ENCODE measurements around the gene RIPOR3.
"Not testable (repeated sequence)": the region's sequence is repeated elsewhere in the genome, so short reads cannot be mapped to it uniquely, and the experiment has no call there.

The RIPOR3 gene

GRCh38 chr20:50679753-50680104 lies 11.6 kb downstream of the RIPOR3 start:
- no peak for DNase-seq

- DNase-seq = no peak
Observed at GRCh38 chr20:50678169-50678898, 13.0 kb downstream of the RIPOR3 start.

GRCh38 chr20:50676858-50677257 lies 14.5 kb downstream of the RIPOR3 start:
- no peak for DNase-seq

- DNase-seq = not testable (repeated sequence)
Observed at GRCh38 chr20:50676377-50676731, 15.0 kb downstream of the RIPOR3 start.

GRCh38 chr20:50675671-50676376 lies 15.5 kb downstream of the RIPOR3 start:
- no peak for DNase-seq

- DNase-seq = no peak
Observed at GRCh38 chr20:50674138-50674825, 17.1 kb downstream of the RIPOR3 start.

GRCh38 chr20:50673466-50674137 lies 17.7 kb downstream of the RIPOR3 start:
- no peak for DNase-seq

GRCh38 chr20:50673146-50673465 lies 18.2 kb downstream of the RIPOR3 start:
- no peak for DNase-seq

GRCh38 chr20:50672400-50673145 lies 18.8 kb downstream of the RIPOR3 start:
- DNase-seq = no peak

- no peak for DNase-seq
Observed at GRCh38 chr20:50671626-50672025, 19.7 kb downstream of the RIPOR3 start.

GRCh38 chr20:50671010-50671409 lies 20.3 kb downstream of the RIPOR3 start:
- DNase-seq = not testable (repeated sequence)

GRCh38 chr20:50670126-50670862 lies 21.0 kb downstream of the RIPOR3 start:
- DNase-seq = no peak

GRCh38 chr20:50668798-50669197 lies 22.5 kb downstream of the RIPOR3 start:
- DNase-seq = no peak

GRCh38 chr20:50668326-50668725 lies 23.0 kb downstream of the RIPOR3 start:
- DNase-seq = no peak

- DNase-seq = no peak
Observed at GRCh38 chr20:50666709-50667298, 24.5 kb downstream of the RIPOR3 start.

GRCh38 chr20:50664254-50664653 lies 27.1 kb downstream of the RIPOR3 start:
- no peak for DNase-seq

- no peak for DNase-seq
Observed at GRCh38 chr20:50663095-50663821, 28.1 kb downstream of the RIPOR3 start.

GRCh38 chr20:50659975-50660670 lies 31.2 kb downstream of the RIPOR3 start:
- DNase-seq = no peak

- DNase-seq = no peak
Observed at GRCh38 chr20:50658804-50659380, 32.5 kb downstream of the RIPOR3 start.

- DNase-seq = no peak
Observed at GRCh38 chr20:50655311-50655880, 35.9 kb downstream of the RIPOR3 start.
